Hepatocyte (in vitro differentiated cells): ENCODE measurements around the gene CACNA2D1. TPM values are rescaled to one million over a fixed set of nuclear protein-coding genes. Genes with fewer than 3 reads are reported as not detected.

ENCODE experiments used
- DNase-seq: peaks from one replicate; pipeline ENCODE4 v3.0.0-alpha.2; 2016; ENCODE audit warnings: low spot score
- H2AFZ ChIP-seq: fragments of 200-600 bp; sonication (generic); 2 replicates; pipeline ENCODE4 v1.6.0; 2016; ENCODE audit warnings: antibody characterized with exemption, mild to moderate bottlenecking
- H3K27ac ChIP-seq: fragments of 200-600 bp; sonication (generic); 2 replicates; pipeline ENCODE4 v1.5.1; 2016; ENCODE audit warnings: mild to moderate bottlenecking
- H3K27me3 ChIP-seq: fragments of 200-600 bp; sonication (generic); 2 replicates; pipeline ENCODE4 v1.6.1; 2016
- H3K36me3 ChIP-seq: fragments of 200-600 bp; sonication (generic); replicated peaks from 2 replicates; pipeline ENCODE4 v1.5.1; 2016; ENCODE audit warnings: low read depth; ENCODE audit not compliant: insufficient read depth
- H3K4me1 ChIP-seq: fragments of 200-600 bp; sonication (generic); 2 replicates; pipeline ENCODE4 v1.5.1; 2016; ENCODE audit warnings: mild to moderate bottlenecking, moderate library complexity; ENCODE audit not compliant: insufficient read depth
- H3K4me2 ChIP-seq: fragments of 200-600 bp; sonication (generic); 2 replicates; pipeline ENCODE4 v1.6.0; 2016
- H3K4me3 ChIP-seq: fragments of 200-600 bp; sonication (generic); 2 replicates; pipeline ENCODE4 v1.5.1; 2016; ENCODE audit warnings: mild to moderate bottlenecking
- H3K79me2 ChIP-seq: fragments of 200-600 bp; sonication (generic); 2 replicates; pipeline ENCODE4 v1.6.0; 2017; ENCODE audit warnings: mild to moderate bottlenecking
- H3K9me2 ChIP-seq: fragments of 200-600 bp; sonication (generic); replicated peaks from 2 replicates; pipeline ENCODE4 v1.6.0; 2017; ENCODE audit warnings: mild to moderate bottlenecking; ENCODE audit not compliant: insufficient read depth
- H3K9me3 ChIP-seq: fragments of 200-600 bp; sonication (generic); 2 replicates; pipeline ENCODE4 v1.5.1; 2016; ENCODE audit warnings: low read depth, mild to moderate bottlenecking
- H4K20me1 ChIP-seq: fragments of 200-600 bp; sonication (generic); 2 replicates; pipeline ENCODE4 v1.6.0; 2016; ENCODE audit warnings: mild to moderate bottlenecking; ENCODE audit not compliant: insufficient read depth, poor library complexity, severe bottlenecking
- CTCF ChIP-seq: fragments of 200-600 bp; sonication (generic); IDR thresholded peaks from 2 replicates; pipeline ENCODE4 v1.5.1; 2016; ENCODE audit warnings: antibody characterized with exemption, mild to moderate bottlenecking; ENCODE audit not compliant: poor library complexity
- EZH2 ChIP-seq: fragments of 200-600 bp; sonication (generic); IDR thresholded peaks from 2 replicates; pipeline ENCODE4 v1.6.1; 2016; ENCODE audit warnings: antibody characterized with exemption, mild to moderate bottlenecking, borderline replicate concordance
- EZH2phosphoT487 ChIP-seq: fragments of 200-600 bp; sonication (generic); IDR thresholded peaks from one replicate; pipeline ENCODE4 v1.6.1; 2018; ENCODE audit warnings: antibody characterized with exemption, mild to moderate bottlenecking, low read depth, moderate library complexity; ENCODE audit not compliant: unreplicated experiment, severe bottlenecking
- WGBS: methylation state at CpG from one replicate; pipeline ENCODE4 v1.1.6; 2016; ENCODE audit warnings: low lambda C conversion rate; ENCODE audit errors: missing lambda C conversion rate; 5-methylcytosine and 5-hydroxymethylcytosine counted together
- polyA plus RNA-seq: library from polyadenylated mRNA; unstranded; fragments of >200 nt; fragmentation: Nextera tagmentation; extraction: Ambion mirVana; gene quantifications from 2 replicates; pipeline ENCODE4 v1.2.1, GENCODE V29; 2016
- total RNA-seq: library from RNA; depleted of rRNA; stranded (reverse); fragments of >200 nt; gene quantifications from 2 replicates; pipeline ENCODE4 v1.2.3, GENCODE V29; 2014

CACNA2D1 gene
- total and polyA plus RNA-seq, 2 experiments from 2014 or later, result 3.1 to 18.9 TPM

- DNase-seq, result no peak
- no peaks in the 10 kb centered on the region for H3K27me3 ChIP-seq
- H4K20me1 ChIP-seq, result no peaks in the 10 kb centered on the region
- no peak overlapping the region for H2AFZ ChIP-seq
- H3K9me3 ChIP-seq, result no peaks in the 10 kb centered on the region
- H3K4me2 ChIP-seq, result no peak overlapping the region
- no peaks in the 10 kb centered on the region for H3K36me3 ChIP-seq
- H3K9me2 ChIP-seq, result no peaks in the 10 kb centered on the region
- 93% methylated on average over 9 of the region's 9 CpGs for WGBS
- H3K79me2 ChIP-seq, result no peaks in the 10 kb centered on the region
- no peaks in the 10 kb centered on the region for H3K4me1 ChIP-seq
- no peak for TF ChIP-seq EZH2phosphoT487
- TF ChIP-seq EZH2, result no peak
- TF ChIP-seq CTCF, result no peak
- H3K4me3 ChIP-seq, result no peak overlapping the region
- no peak overlapping the region for H3K27ac ChIP-seq
These were observed 240.6 kb downstream of the CACNA2D1 start for GRCh38 chr7:82202965-82203364.

- no peaks in the 10 kb centered on the region for H3K4me1 ChIP-seq
- WGBS, result 97% methylated on average over 13 of the region's 13 CpGs
- no peak overlapping the region for H2AFZ ChIP-seq
- no peak for DNase-seq
- H3K27ac ChIP-seq, result no peak overlapping the region
- no peak overlapping the region for H3K4me3 ChIP-seq
- no peaks in the 10 kb centered on the region for H4K20me1 ChIP-seq
- H3K9me2 ChIP-seq, result no peaks in the 10 kb centered on the region
- no peaks in the 10 kb centered on the region for H3K79me2 ChIP-seq
- H3K36me3 ChIP-seq, result no peaks in the 10 kb centered on the region
- no peak overlapping the region for H3K4me2 ChIP-seq
- TF ChIP-seq CTCF, result no peak
- TF ChIP-seq EZH2phosphoT487, result no peak
- no peaks in the 10 kb centered on the region for H3K9me3 ChIP-seq
- H3K27me3 ChIP-seq, result no peaks in the 10 kb centered on the region
These were observed 241.5 kb downstream of the CACNA2D1 start for GRCh38 chr7:82202107-82202506.

- no peak for DNase-seq
- no peaks in the 10 kb centered on the region for H3K4me1 ChIP-seq
- no peak overlapping the region for H2AFZ ChIP-seq
- TF ChIP-seq EZH2 (no peak), EZH2phosphoT487 (no peak), CTCF (no peak)
- no peak overlapping the region for H3K27ac ChIP-seq
- H3K9me2 ChIP-seq, result no peaks in the 10 kb centered on the region
- no peaks in the 10 kb centered on the region for H3K27me3 ChIP-seq
- H3K4me2 ChIP-seq, result no peak overlapping the region
- no peaks in the 10 kb centered on the region for H3K36me3 ChIP-seq
- no peaks in the 10 kb centered on the region for H3K9me3 ChIP-seq
- 92% methylated on average over 2 of the region's 2 CpGs for WGBS
- H4K20me1 ChIP-seq, result no peaks in the 10 kb centered on the region
- no peaks in the 10 kb centered on the region for H3K79me2 ChIP-seq
- H3K4me3 ChIP-seq, result no peak overlapping the region
These were observed 243.0 kb downstream of the CACNA2D1 start for GRCh38 chr7:82200601-82201000.
